ENCODE results near the gene WHRN.

DNA sequence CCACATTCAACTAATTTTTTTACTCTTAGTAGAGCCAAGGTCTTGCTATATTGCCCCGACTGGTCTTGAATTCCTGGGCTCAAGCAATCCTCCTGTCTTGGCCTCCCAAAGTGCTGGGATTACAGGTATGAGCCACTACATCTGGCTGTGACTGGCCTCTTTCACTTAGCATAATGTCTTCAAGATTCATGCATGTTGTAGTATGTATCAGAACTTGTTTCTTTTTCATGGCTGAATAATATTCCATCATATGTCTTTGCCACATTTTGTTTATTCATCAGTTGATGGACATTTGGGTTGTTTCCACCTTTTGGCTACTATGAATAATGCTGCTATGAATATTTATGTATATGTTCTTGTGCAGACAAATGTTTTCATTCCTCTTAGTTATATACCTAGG, 12.8 kb upstream of the WHRN start:
- TF ChIP-seq ZNF274 (IDR thresholded peaks at IDR 0.05; ENCODE audit: low read depth, low read length) = no peak
- no peak for TF ChIP-seq YY1 (IDR thresholded peaks at IDR 0.05; ENCODE audit: insufficient read depth, insufficient read length)
- TF ChIP-seq SUZ12 (IDR thresholded peaks at IDR 0.05; ENCODE audit: extremely low read depth, insufficient read depth, insufficient read length) = no peak

Measured in NT2/D1 (cell line).